Left forelimb (tissue), 1 donor: ENCODE data around the gene R3HDM4.

Experiments
- DNase-seq: peaks from one replicate; pipeline ENCODE4 v3.0.0-alpha.2; 2018; ENCODE audit warnings: low spot score

The R3HDM4 gene

GRCh38 chr19:929891-930258 is 16.9 kb upstream of the R3HDM4 start:
- no peak for DNase-seq

GRCh38 chr19:929203-929890 is 16.3 kb upstream of the R3HDM4 start:
- DNase-seq, result no peak

DNA sequence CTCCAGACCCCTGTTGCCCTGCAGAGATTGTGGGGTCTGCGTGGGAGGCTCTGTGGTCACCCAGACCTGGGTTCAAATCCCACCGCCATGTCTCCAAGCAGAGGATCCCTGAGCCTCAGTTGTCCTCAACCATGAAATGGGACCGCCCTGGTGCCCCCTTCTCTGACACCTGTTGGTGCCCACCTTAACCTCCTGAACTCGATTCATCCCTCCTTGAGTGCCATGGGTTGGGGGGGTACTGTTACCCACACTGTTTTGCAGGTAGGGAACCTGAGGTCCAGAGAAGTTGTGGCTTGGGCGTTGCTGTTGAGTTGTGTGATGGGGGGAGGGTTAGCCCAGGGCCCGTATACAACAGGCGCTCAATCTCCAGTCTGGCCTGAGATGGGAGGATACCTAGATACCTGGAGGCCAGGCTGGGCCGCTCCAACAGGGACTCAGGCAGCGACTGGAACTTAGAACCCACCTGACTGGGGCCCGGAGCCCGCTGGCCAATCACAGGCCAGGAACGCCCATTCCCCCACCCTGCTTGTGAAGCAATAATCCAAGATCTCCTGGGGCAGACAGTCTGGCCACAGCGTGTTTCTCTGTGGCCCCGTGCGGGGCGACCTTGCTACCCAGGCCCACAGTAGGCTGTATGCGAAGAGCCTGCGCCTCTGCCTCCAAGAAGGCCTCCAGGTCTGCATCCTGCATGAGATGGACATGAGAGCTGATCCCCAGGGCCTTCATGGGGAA is 15.6 kb upstream of the R3HDM4 start:
- no peak for DNase-seq

GRCh38 chr19:927780-928401 is 14.9 kb upstream of the R3HDM4 start:
- no peak for DNase-seq

GRCh38 chr19:927351-927779 is 14.3 kb upstream of the R3HDM4 start:
- no peak for DNase-seq

- peak; percentile 67 for DNase-seq
Measured at GRCh38 chr19:926589-927350, 13.8 kb upstream of the R3HDM4 start.

GRCh38 chr19:926323-926588 is 13.2 kb upstream of the R3HDM4 start:
- no peak for DNase-seq

GRCh38 chr19:925526-926322 is 12.7 kb upstream of the R3HDM4 start, which contains the start of gene ARID3A:
Gene ARID3A, plus strand, starts transcription at chr19:926035. Its CDS starts 3,494 bp downstream, at chr19:929529.
- peak; percentile 93 for DNase-seq

DNA sequence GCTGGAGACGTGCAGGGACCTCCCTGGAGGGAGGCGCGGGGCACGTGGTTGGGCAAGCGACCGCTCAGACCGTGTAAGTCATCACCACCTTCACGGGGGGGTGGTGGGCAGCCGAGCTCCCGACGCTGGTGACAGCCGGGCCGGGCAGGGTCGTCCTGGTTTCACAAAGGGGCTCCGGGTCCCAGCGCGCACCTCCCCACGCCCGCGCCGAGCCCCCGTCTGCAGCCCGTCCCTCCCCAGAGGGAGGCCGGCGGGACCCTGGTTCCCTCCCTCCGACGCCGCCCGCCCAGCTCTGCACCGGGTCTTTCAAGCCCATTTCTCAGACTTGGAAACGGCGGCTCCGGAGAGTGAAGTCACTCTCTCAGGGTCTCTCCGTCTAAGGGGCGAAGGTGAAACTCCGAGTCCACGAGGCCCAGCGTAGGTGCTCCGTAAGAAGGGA is 12.1 kb upstream of the R3HDM4 start:
- no peak for DNase-seq

DNA sequence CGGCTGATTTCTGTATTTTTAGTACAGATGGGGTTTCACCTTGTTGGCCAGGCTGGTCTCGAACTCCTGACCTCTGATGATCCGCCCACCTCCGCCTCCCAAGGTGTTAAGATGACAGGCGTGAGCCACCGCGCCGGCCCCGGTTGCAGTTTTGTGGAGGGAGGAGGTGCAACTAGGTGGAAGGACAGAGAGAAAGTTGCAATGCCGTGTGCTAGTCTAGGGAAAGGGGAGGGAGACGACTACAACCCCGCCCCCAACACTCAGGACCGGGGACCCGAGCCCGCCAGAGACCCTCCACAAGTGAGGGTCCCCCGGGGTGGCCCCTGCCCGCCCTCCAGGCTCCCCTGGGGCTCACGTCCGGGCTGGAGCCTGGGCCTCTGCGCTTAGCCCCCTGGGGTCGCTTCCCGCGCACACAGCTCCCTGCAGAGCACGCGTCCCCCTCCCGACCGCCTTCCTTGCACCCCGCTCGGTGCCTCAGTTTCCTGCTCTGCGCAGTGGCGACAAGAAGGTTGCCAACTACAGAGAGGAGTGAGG is 11.6 kb upstream of the R3HDM4 start:
- DNase-seq, result no peak

- DNase-seq, result no peak
Measured at GRCh38 chr19:920051-920864, 7.2 kb upstream of the R3HDM4 start.

GRCh38 chr19:919199-920050 is 6.4 kb upstream of the R3HDM4 start:
- no peak for DNase-seq

DNA sequence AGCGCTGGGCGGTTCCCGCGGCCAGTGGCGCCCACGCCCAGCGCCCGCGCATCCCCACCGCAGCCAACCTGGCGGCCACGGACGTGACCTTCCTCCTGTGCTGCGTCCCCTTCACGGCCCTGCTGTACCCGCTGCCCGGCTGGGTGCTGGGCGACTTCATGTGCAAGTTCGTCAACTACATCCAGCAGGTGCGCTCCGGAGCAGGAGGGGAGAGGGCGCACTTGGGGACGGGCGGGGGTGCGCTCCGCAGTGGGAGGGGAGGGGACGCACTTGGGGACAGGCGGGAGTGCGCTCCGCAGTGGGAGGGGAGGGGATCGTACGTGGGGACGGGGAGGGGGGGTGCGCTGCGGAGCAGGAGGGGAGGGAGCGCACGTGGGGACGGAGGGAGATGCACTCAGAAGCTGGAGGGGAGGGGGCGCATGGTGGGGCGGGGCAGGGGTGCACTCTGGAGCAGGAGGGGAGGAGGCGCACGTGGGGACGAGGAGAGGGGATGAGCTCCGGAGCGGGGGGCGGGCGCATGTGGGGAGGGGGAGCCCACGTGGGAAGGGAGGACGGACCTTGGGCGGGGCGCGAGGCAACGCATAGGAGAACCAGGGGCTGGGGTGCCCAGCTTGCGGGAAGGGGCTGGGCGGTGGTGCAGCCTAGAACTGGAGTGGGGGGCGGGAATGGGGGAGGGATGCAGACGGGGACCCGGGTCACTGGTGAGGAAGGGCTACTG is 5.6 kb upstream of the R3HDM4 start:
- no peak for DNase-seq

DNA sequence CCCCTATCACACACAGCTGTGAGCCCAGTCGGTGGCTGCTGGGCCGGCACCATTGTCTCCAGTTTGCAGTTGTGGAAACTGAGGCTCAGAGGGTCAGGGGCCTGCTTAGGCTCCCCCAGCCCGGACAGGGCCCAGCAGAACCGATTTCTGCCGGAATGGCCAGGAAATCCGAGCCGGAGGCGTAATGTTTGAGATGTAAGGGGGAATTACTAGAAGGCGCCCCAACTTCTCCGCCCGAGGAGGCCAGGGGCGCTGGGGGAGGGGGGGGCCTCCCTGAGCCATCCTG is 5.1 kb upstream of the R3HDM4 start:
- DNase-seq, result no peak

GRCh38 chr19:917323-918151 is 4.5 kb upstream of the R3HDM4 start, which contains the start of gene KISS1R:
Gene KISS1R, plus strand, starts transcription at chr19:917333. Its CDS starts 170 bp downstream, at chr19:917503.
- DNase-seq, result no peak

- no peak for DNase-seq
Measured at GRCh38 chr19:916645-917322, 3.8 kb upstream of the R3HDM4 start.
